Natural killer cell (primary cell): ENCODE measurements around the gene RFT1. TPM values are rescaled to one million over a fixed set of nuclear protein-coding genes. Genes with fewer than 3 reads are reported as not detected.

Source experiments
- ATAC-seq, 3 donors: fragments of 150-1000 bp in 2 of 3; fragments of 200-7000 bp in 1 of 3; cut with Tn5 transposase; 1 replicate in 1 of 3; 2 replicates in 2 of 3; pipeline ENCODE4 v1.10.0; 2021; ENCODE audit warnings: mild to moderate bottlenecking in 2 of 3, moderate library complexity in 2 of 3
- DNase-seq, 2 donors: peaks; one replicate each; pipeline versions ENCODE4 v3.0.0 to v3.0.0-alpha.2; 2013 to 2021; ENCODE audit warnings: mixed read lengths in 1 of 2
- H3K27ac ChIP-seq: one replicate; pipeline ENCODE4 v1.5.1; 2013; ENCODE audit warnings: mild to moderate bottlenecking, low read length
- H3K27me3 ChIP-seq: one replicate; pipeline ENCODE4 v1.6.1; 2013; ENCODE audit warnings: low read length; ENCODE audit not compliant: control insufficient read depth, insufficient read depth
- H3K36me3 ChIP-seq: one replicate; pipeline ENCODE4 v1.6.1; 2013; ENCODE audit warnings: low read length; ENCODE audit not compliant: control insufficient read depth, insufficient read depth
- H3K4me1 ChIP-seq: one replicate; pipeline ENCODE4 v1.6.1; 2013; ENCODE audit warnings: low read length; ENCODE audit not compliant: control insufficient read depth, insufficient read depth
- H3K4me3 ChIP-seq: one replicate; pipeline ENCODE4 v1.5.1; 2013; ENCODE audit warnings: low read length
- H3K9me3 ChIP-seq: one replicate; pipeline ENCODE4 v1.6.1; 2013; ENCODE audit warnings: low read length; ENCODE audit not compliant: control insufficient read depth, insufficient read depth
- H3K27ac Mint-ChIP-seq, 2 donors: one replicate each; pipeline ENCODE4 v1.8.0; 2022; ENCODE audit warnings: mild to moderate bottlenecking in 2 of 2, mixed read lengths in 2 of 2, moderate library complexity in 1 of 2
- H3K27me3 Mint-ChIP-seq, 2 donors: one replicate each; pipeline ENCODE4 v1.8.0; 2022; ENCODE audit warnings: low read depth in 2 of 2, mixed read lengths in 2 of 2
- H3K36me3 Mint-ChIP-seq: one replicate; pipeline ENCODE4 v1.8.0; 2022; ENCODE audit warnings: mixed read lengths
- H3K4me1 Mint-ChIP-seq, 2 donors: one replicate each; pipeline ENCODE4 v1.8.0; 2022; ENCODE audit warnings: mixed read lengths in 2 of 2
- H3K4me3 Mint-ChIP-seq: one replicate; pipeline ENCODE4 v1.8.0; 2022; ENCODE audit warnings: mild to moderate bottlenecking, moderate library complexity, mixed read lengths
- H3K9me3 Mint-ChIP-seq, 2 donors: one replicate each; pipeline ENCODE4 v1.8.0; 2022; ENCODE audit warnings: mixed read lengths in 2 of 2
- CTCF ChIP-seq: fragments of 200-600 bp; IDR thresholded peaks from one replicate; pipeline ENCODE4 v1.8.0; 2022; ENCODE audit warnings: antibody characterized with exemption
- WGBS: methylation state at CpG from one replicate; pipeline ENCODE4 v1.1.7; 2013; ENCODE audit warnings: missing lambda C conversion rate; ENCODE audit not compliant: insufficient coverage; 5-methylcytosine and 5-hydroxymethylcytosine counted together
- intact Hi-C: fragments of 100-400 bp; cut with micrococcal nuclease; formaldehyde crosslinking; loops from one replicate; pipeline ENCODE4 v1.14.2; 2022
- total RNA-seq, 4 donors: library from RNA; stranded (reverse); fragments of 120-200 nt in 1 of 4; gene quantifications; one replicate each; pipeline versions ENCODE4 v1.2.3 to v1.2.4, GENCODE V29; 2013 to 2022

RFT1 gene
- total RNA-seq, 3 donors from 2014 or later (not counting 1 experiment from before 2014, with no cell fraction given): 13.3 to 17.2 (median 14.1) TPM

DNA sequence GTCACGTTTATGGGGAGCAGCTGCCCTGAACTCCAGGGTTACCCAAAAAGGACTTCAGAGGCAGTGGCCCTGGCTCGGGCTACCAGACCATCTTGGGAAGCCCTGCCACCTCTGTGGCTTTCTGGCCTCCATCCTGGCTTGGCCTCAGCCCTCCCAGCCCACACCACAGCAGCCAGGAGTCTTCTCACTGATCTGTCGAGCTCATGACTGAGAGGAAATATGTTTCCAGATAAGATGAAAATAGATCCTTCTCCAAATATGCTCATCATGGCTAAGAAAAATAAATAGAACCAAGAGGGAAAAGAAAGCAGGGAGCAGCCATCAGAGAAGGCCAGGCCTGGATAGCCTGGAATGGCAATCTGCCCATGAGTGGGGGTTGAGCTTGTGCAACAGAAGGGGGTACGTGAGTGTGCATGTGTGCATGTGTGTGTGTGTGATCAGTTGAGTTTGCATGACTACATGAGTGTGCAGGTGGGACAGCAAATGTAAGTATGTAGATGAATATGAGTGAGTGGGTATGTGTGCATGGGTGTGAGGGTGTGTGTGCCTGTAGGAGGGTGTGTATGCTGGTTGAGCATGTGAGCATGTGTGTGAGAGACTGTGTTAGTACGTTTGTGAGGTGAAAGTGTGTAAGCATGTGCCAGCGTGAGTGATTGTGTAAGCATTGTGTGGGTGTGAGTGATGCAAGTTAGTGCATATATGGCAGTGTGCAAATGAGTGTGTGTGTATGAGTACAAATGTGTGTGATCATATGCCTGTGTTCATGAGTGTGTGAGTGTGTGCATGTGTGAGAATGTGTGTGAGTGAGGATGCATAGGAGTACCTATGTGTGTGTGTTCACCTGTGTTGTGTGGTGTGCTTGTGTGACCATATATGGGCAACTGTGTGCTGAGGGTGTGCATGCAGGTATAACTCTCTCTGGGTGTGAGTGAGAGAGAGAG is 9.9 kb upstream of the RFT1 start:
- WGBS: 69% methylated on average over 5 of the region's 6 CpGs
- no peak overlapping the region for H3K4me3 ChIP-seq
- H3K27me3 Mint-ChIP-seq: no peaks in the 10 kb centered on the region
- no peaks in the 10 kb centered on the region for H3K9me3 Mint-ChIP-seq
- H3K4me1 ChIP-seq: peaks cover 6% of the 10 kb centered on the region
- H3K27me3 ChIP-seq: no peaks in the 10 kb centered on the region
- ATAC-seq (no peak), DNase-seq (no peak)
- H3K36me3 ChIP-seq: no peaks in the 10 kb centered on the region
- no peaks in the 10 kb centered on the region for H3K4me1 Mint-ChIP-seq
- intact Hi-C loops: no loop called here
- no peak overlapping the region for H3K27ac ChIP-seq
- H3K27ac Mint-ChIP-seq: no peak overlapping the region
- H3K36me3 Mint-ChIP-seq: no peaks in the 10 kb centered on the region
- no peaks in the 10 kb centered on the region for H3K9me3 ChIP-seq
- no peak for TF ChIP-seq CTCF
- H3K4me3 Mint-ChIP-seq: no peak overlapping the region

- H3K9me3 Mint-ChIP-seq: no peaks in the 10 kb centered on the region
- no peaks in the 10 kb centered on the region for H3K27me3 ChIP-seq
- H3K36me3 ChIP-seq: no peaks in the 10 kb centered on the region
- TF ChIP-seq CTCF: no peak
- no peak for DNase-seq
- H3K4me3 ChIP-seq: no peak overlapping the region
- no peak overlapping the region for H3K4me3 Mint-ChIP-seq
- H3K9me3 ChIP-seq: no peaks in the 10 kb centered on the region
- H3K27ac Mint-ChIP-seq: no peak overlapping the region
- 96% methylated on average over 2 of the region's 4 CpGs for WGBS
- no peaks in the 10 kb centered on the region for H3K36me3 Mint-ChIP-seq
- intact Hi-C loops: no loop called here
- no peaks in the 10 kb centered on the region for H3K27me3 Mint-ChIP-seq
- H3K4me1 ChIP-seq: no peaks in the 10 kb centered on the region
- H3K4me1 Mint-ChIP-seq: no peaks in the 10 kb centered on the region
- no peak for ATAC-seq
- H3K27ac ChIP-seq: no peak overlapping the region
These were observed 7.7 kb upstream of the RFT1 start for GRCh38 chr3:53137835-53138446.

- H3K27me3 ChIP-seq: no peaks in the 10 kb centered on the region
- H3K27me3 Mint-ChIP-seq: no peaks in the 10 kb centered on the region
- H3K9me3 Mint-ChIP-seq: no peaks in the 10 kb centered on the region
- H3K36me3 Mint-ChIP-seq: no peaks in the 10 kb centered on the region
- no peaks in the 10 kb centered on the region for H3K36me3 ChIP-seq
- no peak overlapping the region for H3K4me3 ChIP-seq
- H3K9me3 ChIP-seq: no peaks in the 10 kb centered on the region
- WGBS: 65% methylated on average over 2 of the region's 2 CpGs
- H3K4me3 Mint-ChIP-seq: no peak overlapping the region
- no peaks in the 10 kb centered on the region for H3K4me1 Mint-ChIP-seq
- intact Hi-C loops: no loop called here
- no peak overlapping the region for H3K27ac ChIP-seq
- ATAC-seq (no peak), DNase-seq (no peak)
- no peaks in the 10 kb centered on the region for H3K4me1 ChIP-seq
- no peak for TF ChIP-seq CTCF
- H3K27ac Mint-ChIP-seq: no peak overlapping the region
These were observed 7.0 kb upstream of the RFT1 start for GRCh38 chr3:53137221-53137620.
